IMR-90 (cell line): ENCODE measurements around the gene ERBB4. TPM values are rescaled to one million over a fixed set of nuclear protein-coding genes. Genes with fewer than 3 reads are reported as not detected.

Experiments
- ATAC-seq: fragments of 200-7000 bp; cut with Tn5 transposase; 2 replicates; pipeline ENCODE4 v1.9.1; 2020; ENCODE audit warnings: low read depth, mild to moderate bottlenecking, moderate library complexity
- BruUV-seq: library from RNA; stranded (reverse); fragments of 400-500 nt; replicated peaks from 2 replicates; lab custom pipeline; 2021; lab: Mats Ljungman, UMichigan
- CTCF ChIA-PET: fragments of 300-600 bp; formaldehyde crosslinking; extraction: SDS; loops from one replicate; lab custom pipeline; 2021; ENCODE audit warnings: antibody characterized with exemption; lab: Yijun Ruan, JAX
- POLR2A ChIA-PET: fragments of 300-600 bp; sonication (Branson Sonifier 250); formaldehyde crosslinking; loops from one replicate; lab custom pipeline; 2022; ENCODE audit warnings: antibody characterized with exemption; ENCODE audit not compliant: unreplicated experiment; lab: Charles Lee
- DNase-seq: peaks from one replicate; pipeline ENCODE4 v3.0.0; 2013
- H2AFZ ChIP-seq: replicated peaks from 2 replicates; pipeline ENCODE3; 2013; ENCODE audit warnings: low read length, mild to moderate bottlenecking; ENCODE audit not compliant: poor library complexity
- H2AK5ac ChIP-seq: 2 replicates; pipeline ENCODE4 v1.6.1; 2013; ENCODE audit warnings: low read depth, low read length, inconsistent platforms
- H2AK9ac ChIP-seq: replicated peaks from 2 replicates; pipeline ENCODE3; 2013; ENCODE audit warnings: mild to moderate bottlenecking, low read depth, low read length, moderate library complexity; ENCODE audit not compliant: poor library complexity
- H2BK120ac ChIP-seq: 2 replicates; pipeline ENCODE4 v1.6.1; 2013; ENCODE audit warnings: low read depth, low read length, inconsistent platforms
- H2BK15ac ChIP-seq: 3 replicates; pipeline ENCODE4 v1.6.1; 2013; ENCODE audit warnings: low read depth, low read length, inconsistent platforms
- H2BK20ac ChIP-seq: 2 replicates; pipeline ENCODE4 v1.6.1; 2013; ENCODE audit warnings: low read depth, mild to moderate bottlenecking, inconsistent platforms, low read length, moderate library complexity
- H2BK5ac ChIP-seq: 2 replicates; pipeline ENCODE4 v1.6.1; 2013; ENCODE audit warnings: mild to moderate bottlenecking, low read depth, low read length, inconsistent platforms; ENCODE audit not compliant: poor library complexity, severe bottlenecking
- H3K14ac ChIP-seq: replicated peaks from 2 replicates; pipeline ENCODE4 v1.6.1; 2013; ENCODE audit warnings: low read depth, low read length, inconsistent platforms
- H3K18ac ChIP-seq: 2 replicates; pipeline ENCODE4 v1.6.1; 2013; ENCODE audit warnings: low read depth, low read length, control low read depth
- H3K23ac ChIP-seq: 2 replicates; pipeline ENCODE4 v1.6.1; 2013; ENCODE audit warnings: low read depth, low read length, inconsistent platforms
- H3K27ac ChIP-seq: 2 replicates; pipeline ENCODE4 v1.5.1; 2013; ENCODE audit warnings: mild to moderate bottlenecking, control low read depth, low read length; ENCODE audit not compliant: insufficient read depth
- H3K27me3 ChIP-seq: 2 replicates; pipeline ENCODE4 v1.6.1; 2013; ENCODE audit warnings: low read length; ENCODE audit not compliant: control insufficient read depth, insufficient read depth
- H3K36me3 ChIP-seq: 2 replicates; pipeline ENCODE4 v1.6.1; 2013; ENCODE audit warnings: low read length, mixed read lengths; ENCODE audit not compliant: control insufficient read depth, insufficient read depth
- H3K4ac ChIP-seq: 2 replicates; pipeline ENCODE4 v1.6.1; 2013; ENCODE audit warnings: low read depth, low read length, inconsistent platforms
- H3K4me1 ChIP-seq: 2 replicates; pipeline ENCODE4 v1.6.1; 2013; ENCODE audit warnings: low read length, mixed read lengths; ENCODE audit not compliant: control insufficient read depth, insufficient read depth
- H3K4me2 ChIP-seq: 2 replicates; pipeline ENCODE4 v1.6.1; 2013; ENCODE audit warnings: low read depth, mild to moderate bottlenecking, control low read depth, low read length, moderate library complexity
- H3K4me3 ChIP-seq: 2 replicates; pipeline ENCODE4 v1.5.1; 2013; ENCODE audit warnings: low read depth, mild to moderate bottlenecking, control low read depth, low read length, moderate library complexity; ENCODE audit not compliant: insufficient read depth
- H3K56ac ChIP-seq: 2 replicates; pipeline ENCODE4 v1.6.1; 2013; ENCODE audit warnings: low read length, inconsistent platforms; ENCODE audit not compliant: insufficient read depth; ENCODE audit errors: extremely low read depth
- H3K79me1 ChIP-seq, 2 experiments: 2 replicates each; pipeline ENCODE4 v1.6.1; 2013; ENCODE audit warnings: low read length in 2 of 2, inconsistent platforms in 1 of 2, low read depth in 1 of 2
- H3K9ac ChIP-seq: 2 replicates; pipeline ENCODE4 v1.6.1; 2013; ENCODE audit warnings: low read depth, low read length, control low read depth
- H3K9me1 ChIP-seq: 2 replicates; pipeline ENCODE4 v1.6.1; 2013; ENCODE audit warnings: low read length, inconsistent platforms; ENCODE audit not compliant: insufficient read depth
- H3K9me3 ChIP-seq: 2 replicates; pipeline ENCODE4 v1.6.1; 2013; ENCODE audit warnings: low read length; ENCODE audit not compliant: control insufficient read depth, insufficient read depth
- H4K20me1 ChIP-seq: 2 replicates; pipeline ENCODE4 v1.6.1; 2013; ENCODE audit warnings: low read length, inconsistent platforms; ENCODE audit not compliant: insufficient read depth
- H4K5ac ChIP-seq: 2 replicates; pipeline ENCODE4 v1.6.1; 2013; ENCODE audit warnings: mild to moderate bottlenecking, low read depth, low read length, control low read depth
- H4K8ac ChIP-seq, 2 experiments: 2 replicates each; pipeline ENCODE4 v1.6.1; 2013; ENCODE audit warnings: low read depth in 2 of 2, low read length in 2 of 2, control low read depth in 1 of 2, inconsistent platforms in 1 of 2
- H4K91ac ChIP-seq: 2 replicates; pipeline ENCODE4 v1.6.1; 2013; ENCODE audit warnings: low read depth, low read length, inconsistent platforms; ENCODE audit not compliant: insufficient read depth
- BHLHE40 ChIP-seq: fragments of 150-350 bp; IDR thresholded peaks from 2 replicates; pipeline ENCODE4 v1.6.1; 2016; ENCODE audit warnings: mild to moderate bottlenecking, low read depth, low read length
- CEBPB ChIP-seq: IDR thresholded peaks from 2 replicates; pipeline ENCODE4 v1.6.1; 2012; ENCODE audit warnings: low read depth, low read length, improper control_type of control experiment
- FOS ChIP-seq: fragments of 150-350 bp; IDR thresholded peaks from 2 replicates; pipeline ENCODE4 v1.6.1; 2016; ENCODE audit warnings: low read depth, low read length
- MAFK ChIP-seq: IDR thresholded peaks from 2 replicates; pipeline ENCODE4 v1.6.1; 2012; ENCODE audit warnings: low read depth, low read length, improper control_type of control experiment
- MXI1 ChIP-seq: IDR thresholded peaks from 2 replicates; pipeline ENCODE4 v1.6.1; 2012; ENCODE audit warnings: low read depth, mild to moderate bottlenecking, low read length, moderate library complexity, borderline replicate concordance
- NFE2L2 ChIP-seq: fragments of 150-350 bp; IDR thresholded peaks from 2 replicates; pipeline ENCODE4 v1.6.1; 2016; ENCODE audit warnings: low read depth, mild to moderate bottlenecking, low read length
- RAD21 ChIP-seq: IDR thresholded peaks from 2 replicates; pipeline ENCODE4 v1.6.1; 2012; ENCODE audit warnings: low read length, improper control_type of control experiment
- RCOR1 ChIP-seq: IDR thresholded peaks from 2 replicates; pipeline ENCODE4 v1.6.1; 2012; ENCODE audit warnings: mild to moderate bottlenecking, low read length, improper control_type of control experiment; ENCODE audit not compliant: insufficient replicate concordance
- USF2 ChIP-seq: fragments of 150-350 bp; IDR thresholded peaks from 2 replicates; pipeline ENCODE4 v1.6.1; 2017; ENCODE audit warnings: mild to moderate bottlenecking, antibody characterized with exemption, low read length, low read depth
- WGBS, 2 experiments: methylation state at CpG; one replicate each; pipeline versions ENCODE4 v1.1.5 to v1.1.7; 2013; ENCODE audit warnings: missing lambda C conversion rate in 2 of 2; ENCODE audit not compliant: insufficient read length in 1 of 2; ENCODE audit errors: extremely low coverage in 2 of 2; 5-methylcytosine and 5-hydroxymethylcytosine counted together
- dilution Hi-C: fragments of 300-500 bp; cut with HindIII; formaldehyde crosslinking; loops from one replicate; pipeline ENCODE4 v1.14.3; 2018; ENCODE audit warnings: low sequenced_read_pairs; ENCODE audit not compliant: unreplicated experiment
- in situ Hi-C: fragments of 300-500 bp; cut with MboI; formaldehyde crosslinking; loops from 3 replicates; pipeline ENCODE4 v1.14.3; 2019; ENCODE audit warnings: low sequenced_read_pairs, inconsistent platforms, mixed read lengths
- intact Hi-C: fragments of 100-400 bp; cut with micrococcal nuclease; formaldehyde crosslinking; loops from 2 replicates; pipeline ENCODE4 v1.10.0; 2022
- polyA plus RNA-seq, 3 experiments: library from polyadenylated mRNA; depleted of rRNA; stranded (reverse); fragments of >200 nt; gene quantifications; 2 replicates each; pipeline ENCODE4 v1.2.3, GENCODE V29; 2012; ENCODE audit warnings: low replicate concordance in 1 of 3
- total RNA-seq: library from RNA; depleted of rRNA; stranded (reverse); fragments of >200 nt; gene quantifications from 2 replicates; pipeline ENCODE4 v1.2.3, GENCODE V29; 2012

ERBB4 gene
- total and polyA plus RNA-seq, 2 of the 4 experiments (the other 2 are of a cell fraction) = not detected

- WGBS, 2 experiments = no CpG with 5 or more reads among the region's 2 CpGs
- H3K9me3 ChIP-seq = no peaks in the 10 kb centered on the region
- H3K9ac ChIP-seq = no peak overlapping the region
- no peak overlapping the region for H3K4ac ChIP-seq
- no peak overlapping the region for H3K4me3 ChIP-seq
- no peak overlapping the region for H4K91ac ChIP-seq
- no TSS peak for BruUV-seq
- H3K4me2 ChIP-seq = no peak overlapping the region
- H2AK5ac ChIP-seq = no peak overlapping the region
- H2AFZ ChIP-seq = no peak overlapping the region
- peak overlapping the region; percentile 16; the same call in 1 of the 2 replicates for H3K18ac ChIP-seq
- ATAC-seq (no peak), DNase-seq (no peak)
- H3K9me1 ChIP-seq = no peaks in the 10 kb centered on the region
- no peak overlapping the region for H3K23ac ChIP-seq
- no peak overlapping the region for H3K27ac ChIP-seq
- no peaks in the 10 kb centered on the region for H4K20me1 ChIP-seq
- ChIA-PET POLR2A (no interaction called here), CTCF (no interaction called here)
- H3K36me3 ChIP-seq = no peaks in the 10 kb centered on the region
- H2BK20ac ChIP-seq = no peak overlapping the region
- dilution Hi-C loops (no loop called here), intact Hi-C loops (no loop called here), in situ Hi-C loops (no loop called here)
- H2BK15ac ChIP-seq = no peak overlapping the region
- no peak overlapping the region for H2BK120ac ChIP-seq
- no peak overlapping the region for H3K14ac ChIP-seq
- no peak overlapping the region for H2AK9ac ChIP-seq
- H3K27me3 ChIP-seq = no peaks in the 10 kb centered on the region
- H4K8ac ChIP-seq = no peak overlapping the region
- no peak for TF ChIP-seq BHLHE40
- no peak for TF ChIP-seq NFE2L2
- no peak for TF ChIP-seq USF2
- TF ChIP-seq MXI1 = no peak
- TF ChIP-seq MAFK = no peak
- TF ChIP-seq FOS = no peak
- TF ChIP-seq RCOR1 = no peak
- TF ChIP-seq RAD21 = no peak
- no peak for TF ChIP-seq CEBPB
- no peaks in the 10 kb centered on the region for H3K79me1 ChIP-seq
- 0 out of 2 replicates have a peak, but pooled peaks cover 1% of the 10 kb centered on the region for H3K4me1 ChIP-seq
- H3K56ac ChIP-seq = no peak overlapping the region
- no peak overlapping the region for H4K5ac ChIP-seq
- no peak overlapping the region for H2BK5ac ChIP-seq
These were observed 384.1 kb downstream of the ERBB4 start for GRCh38 chr2:212154477-212154878.
